GM19468 (cell line): ENCODE data around the gene CRCP.

Experiments
- ATAC-seq: cut with Tn5 transposase; IDR thresholded peaks from one replicate; pipeline ENCODE4 v1.9.1; 2021; ENCODE audit warnings: mild to moderate bottlenecking, moderate library complexity, moderate number of reproducible peaks; ENCODE audit not compliant: unreplicated experiment; ENCODE audit errors: extremely low read depth

The CRCP gene

DNA sequence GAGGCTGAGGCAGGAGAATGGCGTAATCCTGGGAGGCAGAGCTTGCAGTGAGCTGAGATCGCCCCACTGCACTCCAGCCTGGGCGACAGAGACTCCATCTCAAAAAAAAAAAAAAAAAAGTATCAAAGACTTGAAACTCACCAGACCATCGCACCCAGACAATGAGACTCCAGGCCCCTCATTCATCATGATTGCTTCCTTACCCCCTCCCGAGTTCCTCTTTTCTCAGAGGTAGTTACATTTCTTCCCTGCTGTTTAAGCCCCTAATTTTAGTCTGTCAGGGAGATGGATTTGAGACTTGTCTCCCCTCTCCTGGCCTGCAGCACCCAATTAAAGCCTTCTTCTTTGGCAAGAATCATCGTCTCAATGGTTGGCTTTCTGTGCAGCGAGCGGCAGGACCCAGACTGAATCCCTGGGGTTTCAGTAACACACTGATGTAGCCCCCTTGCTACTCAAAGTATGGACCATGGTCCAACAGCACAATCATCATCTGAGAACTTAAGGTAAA is 71.1 kb downstream of the CRCP start:
- ATAC-seq = no peak

GRCh38 chr7:66186991-66187390 is 72.3 kb downstream of the CRCP start:
- no peak for ATAC-seq

- ATAC-seq = no peak
Measured at GRCh38 chr7:66187905-66188304, 73.3 kb downstream of the CRCP start.

- ATAC-seq = no peak
Measured at GRCh38 chr7:66188645-66189044, 74.0 kb downstream of the CRCP start.

- ATAC-seq = no peak
Measured at GRCh38 chr7:66189695-66190503, 75.3 kb downstream of the CRCP start.

DNA sequence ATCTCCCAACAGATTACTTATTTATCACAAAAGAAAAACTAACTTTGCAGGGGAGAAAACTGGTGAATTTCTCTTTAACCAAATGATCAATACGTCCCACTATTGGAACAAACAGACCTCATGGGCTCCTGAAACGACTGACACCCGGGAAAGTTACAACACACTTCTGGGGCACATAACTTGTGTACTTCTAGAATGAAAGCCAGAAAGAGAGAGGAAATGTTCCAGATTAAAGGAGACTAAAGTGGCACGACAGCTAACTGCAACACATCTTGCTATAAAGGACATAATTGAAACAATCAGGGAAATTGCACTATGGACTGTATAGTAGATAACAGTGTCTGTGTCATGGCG is 75.8 kb downstream of the CRCP start:
- no peak for ATAC-seq

DNA sequence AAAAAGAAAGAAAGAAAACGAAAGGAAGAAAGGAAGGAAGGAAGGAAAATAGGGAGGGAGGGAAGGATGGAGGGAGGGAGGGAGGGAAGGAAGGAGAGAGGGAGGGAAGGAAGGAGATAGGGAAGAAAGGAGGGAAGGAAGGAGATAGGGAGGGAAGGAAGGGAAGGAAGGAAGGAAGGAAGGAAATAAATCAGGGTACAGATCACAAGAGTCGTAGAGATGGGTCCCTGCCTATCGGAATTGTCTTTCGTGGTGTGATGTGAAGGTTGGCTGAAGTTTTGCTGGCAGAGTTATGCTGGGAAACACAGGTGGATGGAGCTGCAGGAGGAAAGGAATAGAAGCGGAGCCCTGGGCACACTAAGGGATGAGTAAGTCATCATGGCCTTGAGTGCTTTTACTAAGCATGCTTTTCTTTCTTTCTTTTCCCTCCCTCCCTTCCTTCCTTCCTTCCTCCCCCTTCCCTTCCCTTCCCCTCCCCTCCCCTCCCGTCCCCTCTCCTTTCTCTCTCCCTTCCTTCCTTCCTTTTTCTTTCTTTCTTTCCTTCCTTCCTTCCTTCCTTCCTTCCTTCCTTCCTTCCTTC is 78.6 kb downstream of the CRCP start:
- ATAC-seq = no peak

- no peak for ATAC-seq
Measured at GRCh38 chr7:66198469-66198868, 83.8 kb downstream of the CRCP start.

- ATAC-seq = no peak
Measured at GRCh38 chr7:66198956-66199355, 84.3 kb downstream of the CRCP start.

DNA sequence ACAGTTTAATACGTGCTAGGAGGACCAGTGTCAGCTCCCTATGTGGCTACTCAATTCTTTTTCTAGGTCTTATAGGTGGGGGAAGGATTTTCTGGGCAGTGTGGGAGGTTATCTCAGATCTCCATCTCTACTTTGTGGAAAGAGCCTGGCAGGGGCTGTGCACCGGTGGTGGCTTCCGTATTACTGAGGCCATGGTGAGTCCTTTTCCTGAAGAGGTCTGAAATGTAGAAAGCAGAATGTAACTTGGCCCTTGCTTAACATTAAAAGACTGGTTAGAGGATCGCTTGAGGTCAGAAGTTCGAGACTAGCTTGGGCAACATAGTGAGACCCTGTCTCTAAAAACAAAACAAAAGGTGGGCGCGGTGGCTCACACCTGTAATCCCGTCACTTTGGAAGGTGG is 87.8 kb downstream of the CRCP start:
- ATAC-seq = no peak
